ENCODE results near the gene MARCHF6. TPM values are rescaled to one million over a fixed set of nuclear protein-coding genes. Genes with fewer than 3 reads are reported as not detected.

The MARCHF6 gene
- total RNA-seq, 1 experiment from 2014 or later = 129 TPM

DNA sequence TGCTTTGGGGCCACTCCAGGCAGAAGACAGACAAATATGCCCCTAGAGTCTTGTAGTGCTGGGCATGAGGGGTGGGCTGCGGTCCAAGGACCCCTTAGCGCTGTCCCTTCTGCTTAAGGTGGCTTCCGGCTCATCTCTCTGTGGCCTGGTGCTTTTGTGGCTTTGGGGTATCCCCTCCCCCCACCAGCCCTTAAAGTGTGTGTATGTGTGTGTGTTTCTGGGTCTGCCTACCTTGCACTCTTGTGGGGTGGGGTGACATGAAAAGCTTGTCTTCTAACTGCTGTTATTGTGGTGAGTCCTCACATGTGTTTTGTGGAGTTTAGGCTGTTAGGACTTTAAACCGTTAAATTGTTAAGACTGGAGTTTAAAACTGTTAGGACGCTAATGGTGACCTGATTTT, 23.6 kb downstream of the MARCHF6 start:
- no peaks in the 10 kb centered on the region for H3K27me3 ChIP-seq (replicated peaks; ENCODE audit: insufficient read depth, low read depth, low read length, poor library complexity)
- intact Hi-C loops (cut with micrococcal nuclease; ENCODE audit: unreplicated experiment) = no loop called here
- no peak overlapping the region for H3K27ac ChIP-seq (ENCODE audit: low read depth, low read length, poor library complexity, severe bottlenecking)
- no peak for TF ChIP-seq EZH2 (IDR thresholded peaks at IDR 0.05; ENCODE audit: borderline replicate concordance, low read depth, low read length, poor library complexity, severe bottlenecking)
- TF ChIP-seq, protein P1, sequence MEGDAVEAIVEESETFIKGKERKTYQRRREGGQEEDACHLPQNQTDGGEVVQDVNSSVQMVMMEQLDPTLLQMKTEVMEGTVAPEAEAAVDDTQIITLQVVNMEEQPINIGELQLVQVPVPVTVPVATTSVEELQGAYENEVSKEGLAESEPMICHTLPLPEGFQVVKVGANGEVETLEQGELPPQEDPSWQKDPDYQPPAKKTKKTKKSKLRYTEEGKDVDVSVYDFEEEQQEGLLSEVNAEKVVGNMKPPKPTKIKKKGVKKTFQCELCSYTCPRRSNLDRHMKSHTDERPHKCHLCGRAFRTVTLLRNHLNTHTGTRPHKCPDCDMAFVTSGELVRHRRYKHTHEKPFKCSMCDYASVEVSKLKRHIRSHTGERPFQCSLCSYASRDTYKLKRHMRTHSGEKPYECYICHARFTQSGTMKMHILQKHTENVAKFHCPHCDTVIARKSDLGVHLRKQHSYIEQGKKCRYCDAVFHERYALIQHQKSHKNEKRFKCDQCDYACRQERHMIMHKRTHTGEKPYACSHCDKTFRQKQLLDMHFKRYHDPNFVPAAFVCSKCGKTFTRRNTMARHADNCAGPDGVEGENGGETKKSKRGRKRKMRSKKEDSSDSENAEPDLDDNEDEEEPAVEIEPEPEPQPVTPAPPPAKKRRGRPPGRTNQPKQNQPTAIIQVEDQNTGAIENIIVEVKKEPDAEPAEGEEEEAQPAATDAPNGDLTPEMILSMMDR (conservative IDR thresholded peaks at IDR 0.05; ENCODE audit: low read depth, low read length) = no peak
- no peak overlapping the region for H3K4me3 ChIP-seq (ENCODE audit: low read depth, low read length, poor library complexity, severe bottlenecking)
- ChIA-PET POLR2A (ENCODE audit: low non-redundant PET) (no interaction called here), CTCF (no interaction called here)
- BruUV-seq (replicated peaks) = no TSS peak
- peaks cover 24% of the 10 kb centered on the region for H3K4me1 ChIP-seq (ENCODE audit: insufficient read depth, low read length, poor library complexity, severe bottlenecking)
- no peaks in the 10 kb centered on the region for H3K9me3 ChIP-seq (ENCODE audit: low read depth, low read length, poor library complexity, severe bottlenecking)
- DNase-seq (ENCODE audit: low spot score) = no peak
- peaks cover 7% of the 10 kb centered on the region for H3K36me3 ChIP-seq (ENCODE audit: insufficient read depth, low read length, poor library complexity, severe bottlenecking)

DNA sequence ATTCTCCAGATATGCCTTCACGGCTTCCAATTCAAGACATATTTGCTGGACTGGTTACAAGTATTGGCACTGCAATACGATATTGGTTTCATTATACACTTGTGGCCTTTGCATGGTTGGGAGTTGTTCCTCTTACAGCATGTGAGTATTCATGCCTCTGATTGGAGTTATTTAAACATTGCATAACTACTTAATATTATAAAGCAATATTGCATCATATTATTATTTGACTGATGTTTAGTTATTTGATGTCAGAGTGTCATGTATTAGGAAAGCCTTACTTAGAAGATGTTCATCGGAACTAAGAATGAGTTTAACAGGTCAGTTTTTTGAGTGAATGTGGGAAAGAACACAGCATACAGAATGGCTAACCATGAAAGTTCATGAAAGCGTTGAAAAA, 28.3 kb downstream of the MARCHF6 start:
- DNase-seq (ENCODE audit: low spot score) = no peak
- no peaks in the 10 kb centered on the region for H3K9me3 ChIP-seq (ENCODE audit: low read depth, low read length, poor library complexity, severe bottlenecking)
- BruUV-seq (replicated peaks) = no TSS peak
- peaks cover 4% of the 10 kb centered on the region for H3K4me1 ChIP-seq (ENCODE audit: insufficient read depth, low read length, poor library complexity, severe bottlenecking)
- CTCF ChIA-PET = no interaction called here
- H3K27ac ChIP-seq (ENCODE audit: low read depth, low read length, poor library complexity, severe bottlenecking) = no peak overlapping the region
- no peaks in the 10 kb centered on the region for H3K27me3 ChIP-seq (replicated peaks; ENCODE audit: insufficient read depth, low read depth, low read length, poor library complexity)
- POLR2A ChIA-PET (ENCODE audit: low non-redundant PET) = no interaction called here
- peaks cover 23% of the 10 kb centered on the region for H3K36me3 ChIP-seq (ENCODE audit: insufficient read depth, low read length, poor library complexity, severe bottlenecking)
- intact Hi-C loops (cut with micrococcal nuclease; ENCODE audit: unreplicated experiment) = no loop called here
- H3K4me3 ChIP-seq (ENCODE audit: low read depth, low read length, poor library complexity, severe bottlenecking) = no peak overlapping the region
- TF ChIP-seq, protein P1 (conservative IDR thresholded peaks at IDR 0.05; ENCODE audit: low read depth, low read length) = no peak
- no peak for TF ChIP-seq EZH2 (IDR thresholded peaks at IDR 0.05; ENCODE audit: borderline replicate concordance, low read depth, low read length, poor library complexity, severe bottlenecking)

GRCh38 chr5:10384483-10384882, 31.0 kb downstream of the MARCHF6 start:
- Histone ChIP-seq H3K27ac (ENCODE audit: low read depth, low read length, poor library complexity, severe bottlenecking) (no peak overlapping the region), H3K4me3 (ENCODE audit: low read depth, low read length, poor library complexity, severe bottlenecking) (no peak overlapping the region), H3K4me1 (ENCODE audit: insufficient read depth, low read length, poor library complexity, severe bottlenecking) (no peaks in the 10 kb centered on the region), H3K36me3 (ENCODE audit: insufficient read depth, low read length, poor library complexity, severe bottlenecking) (peaks cover 25% of the 10 kb centered on the region), H3K9me3 (ENCODE audit: low read depth, low read length, poor library complexity, severe bottlenecking) (no peaks in the 10 kb centered on the region), H3K27me3 (replicated peaks; ENCODE audit: insufficient read depth, low read depth, low read length, poor library complexity) (no peaks in the 10 kb centered on the region)
- no TSS peak for BruUV-seq (replicated peaks)
- DNase-seq (ENCODE audit: low spot score) = no peak
- TF ChIP-seq, protein P1 (conservative IDR thresholded peaks at IDR 0.05; ENCODE audit: low read depth, low read length) = no peak
- TF ChIP-seq EZH2 (IDR thresholded peaks at IDR 0.05; ENCODE audit: borderline replicate concordance, low read depth, low read length, poor library complexity, severe bottlenecking) = no peak
- intact Hi-C loops (cut with micrococcal nuclease; ENCODE audit: unreplicated experiment) = no loop called here
- POLR2A ChIA-PET (ENCODE audit: low non-redundant PET) = no interaction called here
- CTCF ChIA-PET = no interaction called here
